Mesenchymal stem cell (in vitro differentiated cells and primary cell): ENCODE results near the gene RALGPS1.

ENCODE experiments used
- DNase-seq: peaks from one replicate; pipeline ENCODE4 v3.0.0-alpha.2; 2013
- H2AFZ ChIP-seq: one replicate; pipeline ENCODE4 v1.6.1; 2013; ENCODE audit warnings: low read depth, mild to moderate bottlenecking, control low read depth, inconsistent platforms, low read length, moderate library complexity
- H2AK5ac ChIP-seq: 2 replicates; pipeline ENCODE4 v1.6.1; 2013; ENCODE audit warnings: low read length, moderate library complexity, mild to moderate bottlenecking, inconsistent platforms; ENCODE audit not compliant: severe bottlenecking
- H2BK120ac ChIP-seq: one replicate; pipeline ENCODE4 v1.6.1; 2013; ENCODE audit warnings: low read depth, mild to moderate bottlenecking, inconsistent platforms, low read length, moderate library complexity
- H2BK12ac ChIP-seq, 2 experiments: one replicate each; pipeline ENCODE4 v1.6.1; 2013; ENCODE audit warnings: inconsistent platforms in 2 of 2, low read length in 2 of 2, mild to moderate bottlenecking in 2 of 2, moderate library complexity in 2 of 2, control low read depth in 1 of 2
- H2BK15ac ChIP-seq: one replicate; pipeline ENCODE4 v1.6.1; 2013; ENCODE audit warnings: mild to moderate bottlenecking, low read depth, inconsistent platforms; ENCODE audit not compliant: poor library complexity, severe bottlenecking
- H2BK5ac ChIP-seq: 2 replicates; pipeline ENCODE4 v1.6.1; 2013; ENCODE audit warnings: low read depth, mild to moderate bottlenecking, low read length, control low read depth, inconsistent platforms; ENCODE audit not compliant: poor library complexity, severe bottlenecking
- H3K14ac ChIP-seq, 2 experiments: one replicate each; pipeline ENCODE4 v1.6.1; 2013; ENCODE audit warnings: inconsistent platforms in 2 of 2, low read length in 2 of 2, control low read depth in 1 of 2, mild to moderate bottlenecking in 1 of 2, moderate library complexity in 1 of 2
- H3K18ac ChIP-seq, 2 experiments: one replicate each; pipeline ENCODE4 v1.6.1; 2013; ENCODE audit warnings: inconsistent platforms in 2 of 2, low read length in 2 of 2, control low read depth in 1 of 2, low read depth in 1 of 2, mild to moderate bottlenecking in 1 of 2
- H3K23ac ChIP-seq, 2 experiments: one replicate each; pipeline ENCODE4 v1.6.1; 2013; ENCODE audit warnings: inconsistent platforms in 2 of 2, low read length in 2 of 2, mild to moderate bottlenecking in 2 of 2, moderate library complexity in 2 of 2, control low read depth in 1 of 2
- H3K27ac ChIP-seq: 2 replicates; pipeline ENCODE4 v1.5.1; 2013; ENCODE audit warnings: mild to moderate bottlenecking, moderate library complexity, low read length, control low read depth, inconsistent platforms; ENCODE audit not compliant: poor library complexity, severe bottlenecking
- H3K27me3 ChIP-seq, 2 experiments: 2 replicates each; pipeline versions ENCODE4 v1.6.1 to v1.7.0; 2013; ENCODE audit warnings: low read length in 2 of 2, mild to moderate bottlenecking in 2 of 2, moderate library complexity in 2 of 2, control low read depth in 1 of 2, inconsistent platforms in 1 of 2; ENCODE audit not compliant: control insufficient read depth in 1 of 2, insufficient read depth in 1 of 2
- H3K36me3 ChIP-seq, 2 experiments: 2 replicates each; pipeline versions ENCODE4 v1.6.1 to v1.7.0; 2013; ENCODE audit warnings: low read length in 2 of 2, control low read depth in 1 of 2, inconsistent platforms in 1 of 2, low read depth in 1 of 2, mild to moderate bottlenecking in 1 of 2; ENCODE audit not compliant: insufficient read depth in 2 of 2, control insufficient read depth in 1 of 2
- H3K4ac ChIP-seq, 2 experiments: one replicate each; pipeline ENCODE4 v1.6.1; 2013; ENCODE audit warnings: inconsistent platforms in 2 of 2, low read length in 2 of 2, mild to moderate bottlenecking in 2 of 2, moderate library complexity in 2 of 2, control low read depth in 1 of 2, low read depth in 1 of 2
- H3K4me1 ChIP-seq: 2 replicates; pipeline ENCODE4 v1.6.1; 2013; ENCODE audit warnings: low read depth, low read length, control low read depth; ENCODE audit not compliant: control insufficient read depth, insufficient read depth
- H3K4me2 ChIP-seq: 2 replicates; pipeline ENCODE4 v1.6.1; 2013; ENCODE audit warnings: low read length, mild to moderate bottlenecking, inconsistent platforms; ENCODE audit not compliant: poor library complexity, severe bottlenecking
- H3K4me3 ChIP-seq, 2 experiments: 2 replicates each; pipeline versions ENCODE4 v1.5.1 to v1.7.0; 2013; ENCODE audit warnings: low read length in 2 of 2, mild to moderate bottlenecking in 2 of 2, control low read depth in 1 of 2, low read depth in 1 of 2; ENCODE audit not compliant: insufficient read depth in 1 of 2
- H3K79me1 ChIP-seq: replicated peaks from 2 replicates; pipeline ENCODE4 v1.6.1; 2013; ENCODE audit warnings: mild to moderate bottlenecking, control low read depth, low read length, inconsistent platforms; ENCODE audit not compliant: poor library complexity, severe bottlenecking
- H3K9ac ChIP-seq: 2 replicates; pipeline ENCODE4 v1.7.0; 2013; ENCODE audit warnings: mild to moderate bottlenecking, low read length, moderate library complexity
- H3K9me3 ChIP-seq: 2 replicates; pipeline ENCODE4 v1.7.0; 2013; ENCODE audit warnings: mild to moderate bottlenecking, low read length; ENCODE audit not compliant: control insufficient read depth
- H4K8ac ChIP-seq: one replicate; pipeline ENCODE4 v1.6.1; 2013; ENCODE audit warnings: inconsistent platforms, mild to moderate bottlenecking, low read length, moderate library complexity
- H4K91ac ChIP-seq: one replicate; pipeline ENCODE4 v1.6.1; 2013; ENCODE audit warnings: mild to moderate bottlenecking, low read length, inconsistent platforms
- WGBS: methylation state at CpG from one replicate; pipeline ENCODE4 v1.1.7; 2013; ENCODE audit warnings: mixed read lengths; 5-methylcytosine and 5-hydroxymethylcytosine counted together

RALGPS1 gene

GRCh38 chr9:127180457-127181314 is 266.1 kb downstream of the RALGPS1 start:
- Histone ChIP-seq H2BK120ac (no peak overlapping the region), H3K4me3 (no peak overlapping the region), H3K36me3 (no peaks in the 10 kb centered on the region), H3K9me3 (no peaks in the 10 kb centered on the region), H3K27ac (no peak overlapping the region), H4K8ac (no peak overlapping the region), H3K79me1 (no peaks in the 10 kb centered on the region), H2BK15ac (no peak overlapping the region), H3K27me3 (peaks cover 0 to 3% of the 10 kb centered on the region in 2 experiments), H3K4ac (no peak overlapping the region), H2BK5ac (no peak overlapping the region), H3K14ac (no peak overlapping the region), H3K23ac (no peak overlapping the region), H4K91ac (peak overlapping the region; percentile 25), H3K18ac (no peak overlapping the region), H3K9ac (no peak overlapping the region), H2AFZ (no peak overlapping the region), H2BK12ac (no peak overlapping the region), H3K4me1 (peaks cover 12% of the 10 kb centered on the region), H2AK5ac (no peak overlapping the region), H3K4me2 (no peak overlapping the region)
- 91% methylated on average over 14 of the region's 14 CpGs for WGBS
- no peak for DNase-seq

GRCh38 chr9:127181315-127181580 is 266.7 kb downstream of the RALGPS1 start:
- Histone ChIP-seq H2BK15ac (no peak overlapping the region), H3K36me3 (no peaks in the 10 kb centered on the region), H3K27ac (no peak overlapping the region), H2BK120ac (no peak overlapping the region), H2BK12ac (no peak overlapping the region), H3K9me3 (no peaks in the 10 kb centered on the region), H3K4me2 (no peak overlapping the region), H3K4me3 (no peak overlapping the region), H2AK5ac (no peak overlapping the region), H3K27me3 (peaks cover 0 to 3% of the 10 kb centered on the region in 2 experiments), H2BK5ac (no peak overlapping the region), H3K4me1 (peaks cover 14% of the 10 kb centered on the region), H3K4ac (no peak overlapping the region), H3K9ac (no peak overlapping the region), H3K79me1 (no peaks in the 10 kb centered on the region), H3K23ac (no peak overlapping the region), H4K91ac (no peak overlapping the region), H3K14ac (no peak overlapping the region), H3K18ac (no peak overlapping the region), H2AFZ (no peak overlapping the region), H4K8ac (no peak overlapping the region)
- 100% methylated on average over 3 of the region's 3 CpGs for WGBS
- DNase-seq: no peak

GRCh38 chr9:127181595-127182190 is 267.1 kb downstream of the RALGPS1 start:
- Histone ChIP-seq H3K23ac (no peak overlapping the region), H3K4me2 (no peak overlapping the region), H3K4me3 (no peak overlapping the region)

GRCh38 chr9:127182901-127183746 is 268.5 kb downstream of the RALGPS1 start:
- no peak for DNase-seq
- no peak overlapping the region for H4K8ac ChIP-seq
- no peak overlapping the region for H3K4me3 ChIP-seq
- 89% methylated on average over 14 of the region's 14 CpGs for WGBS
- no peak overlapping the region for H3K14ac ChIP-seq
- H3K4ac ChIP-seq: no peak overlapping the region
- H2AFZ ChIP-seq: peak overlapping the region; percentile 20
- H2BK5ac ChIP-seq: no peak overlapping the region
- no peaks in the 10 kb centered on the region for H3K36me3 ChIP-seq
- H2BK15ac ChIP-seq: no peak overlapping the region
- H3K9me3 ChIP-seq: no peaks in the 10 kb centered on the region
- no peak overlapping the region for H2BK120ac ChIP-seq
- no peaks in the 10 kb centered on the region for H3K79me1 ChIP-seq
- no peak overlapping the region for H3K23ac ChIP-seq
- peak overlapping the region in 1 of 2 experiments; percentile 60 for H2BK12ac ChIP-seq
- H3K18ac ChIP-seq: no peak overlapping the region
- no peak overlapping the region for H2AK5ac ChIP-seq
- no peak overlapping the region for H3K27ac ChIP-seq
- peaks cover 22% of the 10 kb centered on the region for H3K4me1 ChIP-seq
- H4K91ac ChIP-seq: peak overlapping the region; percentile 34
- H3K4me2 ChIP-seq: no peak overlapping the region
- peaks cover 0 to 3% of the 10 kb centered on the region in 2 experiments for H3K27me3 ChIP-seq
- H3K9ac ChIP-seq: peak overlapping the region; percentile 82

More at GRCh38 chr9:127181595-127182190, 267.1 kb downstream of the RALGPS1 start:
- Histone ChIP-seq H3K4me1 (peaks cover 18% of the 10 kb centered on the region), H2BK120ac (no peak overlapping the region), H3K14ac (no peak overlapping the region), H2BK12ac (no peak overlapping the region), H4K91ac (no peak overlapping the region), H3K27ac (no peak overlapping the region), H3K18ac (no peak overlapping the region), H3K79me1 (no peaks in the 10 kb centered on the region), H2AK5ac (no peak overlapping the region), H3K27me3 (peaks cover 0 to 3% of the 10 kb centered on the region in 2 experiments), H2BK5ac (no peak overlapping the region), H3K4ac (no peak overlapping the region), H3K9me3 (no peaks in the 10 kb centered on the region), H2AFZ (no peak overlapping the region), H3K9ac (no peak overlapping the region), H2BK15ac (no peak overlapping the region), H3K36me3 (no peaks in the 10 kb centered on the region), H4K8ac (no peak overlapping the region)
- DNase-seq: no peak
- 92% methylated on average over 6 of the region's 6 CpGs for WGBS
